Measurements from ENCODE around the gene HNRNPUL2. TPM values are rescaled to one million over a fixed set of nuclear protein-coding genes. Genes with fewer than 3 reads are reported as not detected.

HNRNPUL2 gene
- total and polyA plus RNA-seq, 2 of the 8 experiments (the other 6 are each of a cell fraction or from before 2014, with no cell fraction given), result 14.9 to 46.4 TPM

- H2BK15ac ChIP-seq (ENCODE audit: low read length), result no peak overlapping the region
- H3K23ac ChIP-seq (ENCODE audit: insufficient read length), result no peak overlapping the region
- no peak overlapping the region for H3K4me2 ChIP-seq (ENCODE audit: insufficient read depth in 1 of 2, low read depth in 2 of 2, low read length in 2 of 2)
- peaks cover 12 to 17% of the 10 kb centered on the region in 2 experiments for H4K20me1 ChIP-seq (replicated peaks in 1 of 2; ENCODE audit: control insufficient read depth in 1 of 2, insufficient read depth in 2 of 2, low read length in 2 of 2)
- no peak overlapping the region for H3K4me3 ChIP-seq (ENCODE audit: extremely low read depth in 1 of 4, insufficient read depth in 2 of 4, low read depth in 3 of 4, low read length in 4 of 4)
- WGBS, 2 experiments (ENCODE audit: extremely low coverage in 1 of 2, insufficient coverage in 1 of 2, insufficient read length in 1 of 2, insufficient replicate concordance in 2 of 2, low coverage in 1 of 2, low lambda C conversion rate in 2 of 2, missing lambda C conversion rate in 1 of 2), result 92% methylated on average over 7 of the region's 7 CpGs; no CpG with 5 or more reads in 1 of the 2 experiments
- no peak overlapping the region for H2BK120ac ChIP-seq (replicated peaks; ENCODE audit: low read depth, low read length)
- no peak overlapping the region for H3K9ac ChIP-seq (replicated peaks in 1 of 4; ENCODE audit: extremely low read depth in 1 of 4, low read depth in 3 of 4, low read length in 3 of 4)
- no peak overlapping the region for H2BK20ac ChIP-seq (ENCODE audit: low read length)
- H2AK5ac ChIP-seq (ENCODE audit: low read depth, low read length), result no peak overlapping the region
- peaks cover 18 to 56% of the 10 kb centered on the region in 2 experiments for H3K79me2 ChIP-seq (ENCODE audit: control insufficient read depth in 1 of 2, insufficient read depth in 2 of 2, low read length in 2 of 2)
- H2BK5ac ChIP-seq (ENCODE audit: low read depth, low read length), result no peak overlapping the region
- peaks cover 9% of the 10 kb centered on the region for H3K23me2 ChIP-seq (ENCODE audit: low read depth, low read length)
- H3K56ac ChIP-seq (replicated peaks; ENCODE audit: insufficient read length, low read depth, low read length), result no peak overlapping the region
- 0 out of 2 replicates have a peak, but pooled peaks cover 2% of the 10 kb centered on the region for H3K79me1 ChIP-seq (ENCODE audit: low read depth, low read length)
- H4K8ac ChIP-seq (ENCODE audit: extremely low read depth, insufficient read depth, low read length), result no peak overlapping the region
- no peak overlapping the region for H3K27ac ChIP-seq (ENCODE audit: low read depth, low read length)
- TF ChIP-seq BCL11A (IDR thresholded peaks at IDR 0.05; ENCODE audit: low read depth in 2 of 2, low read length in 2 of 2) (no peak), RAD21 (IDR thresholded peaks at IDR 0.05 in 1 of 2, conservative IDR thresholded peaks at IDR 0.05 in 1 of 2; ENCODE audit: low read depth in 2 of 2, low read length in 2 of 2) (peak in 1 of 2 experiments; percentile 6; a peak in 1 of 4 replicates), HDAC2 (IDR thresholded peaks at IDR 0.05; ENCODE audit: borderline replicate concordance in 1 of 2, low read depth in 2 of 2, low read length in 2 of 2) (no peak), CTCF (IDR thresholded peaks at IDR 0.05; ENCODE audit: control extremely low read depth in 1 of 3, insufficient read depth in 1 of 3, low read depth in 1 of 3, low read length in 3 of 3) (0 out of 4 replicates have a peak, but pooled peaks of 1 of the 3 experiments have one; percentile 10), TEAD4 (IDR thresholded peaks at IDR 0.05; ENCODE audit: low read depth, low read length) (peak; percentile 64; the same call in 1 of the 2 replicates)
- POLR2A ChIA-PET (ENCODE audit: partially characterized antibody), result interaction anchor here (3.5 to 61.4 kb wide), 4 partner anchors 7 to 62 kb away, joined by 15 to 2041 read pairs (median 156); partner anchors contain the start of genes BSCL2, C11orf98, CSKMT and GANAB
- no peak overlapping the region for H2BK12ac ChIP-seq (ENCODE audit: low read depth, low read length)
- H4K91ac ChIP-seq (replicated peaks; ENCODE audit: insufficient read length, low read length), result no peak overlapping the region
- H2AFZ ChIP-seq (ENCODE audit: low read length), result no peak overlapping the region
- H3K14ac ChIP-seq (ENCODE audit: insufficient read length), result no peak overlapping the region
- DNase-seq (ENCODE audit: low read depth in 1 of 2, low spot score in 2 of 2) (no peak), FAIRE-seq (no peak)
- no peaks in the 10 kb centered on the region for H3K27me3 ChIP-seq (replicated peaks in 1 of 4; ENCODE audit: control insufficient read depth in 3 of 4, extremely low read depth in 1 of 4, insufficient read depth in 3 of 4, low read length in 3 of 4)
- CTCF ChIA-PET (ENCODE audit: partially characterized antibody), result no interaction called here
- no peaks in the 10 kb centered on the region; a peak in 3 of 7 replicates for H3K4me1 ChIP-seq (replicated peaks in 1 of 4; ENCODE audit: control insufficient read depth in 3 of 4, insufficient read depth in 4 of 4, low read length in 3 of 4)
- no peak overlapping the region for H3K4ac ChIP-seq (replicated peaks; ENCODE audit: insufficient read length, low read depth, low read length)
- H3K18ac ChIP-seq (ENCODE audit: extremely low read depth, low read length), result no peak overlapping the region
- no peak overlapping the region for H4K5ac ChIP-seq (ENCODE audit: insufficient read length, low read depth, low read length)
- no peaks in the 10 kb centered on the region for H3K9me3 ChIP-seq (ENCODE audit: insufficient read depth in 2 of 2, low read depth in 1 of 2, low read length in 1 of 2)
- peaks cover 36 to 74% (median 62%) of the 10 kb centered on the region in 4 experiments for H3K36me3 ChIP-seq (ENCODE audit: control insufficient read depth in 2 of 4, insufficient read depth in 4 of 4, low read length in 3 of 4)
Measured at GRCh38 chr11:62721994-62722393, 5.3 kb downstream of the HNRNPUL2 start.
